Esophagus muscularis mucosa (tissue), 4 donors: Measurements from ENCODE around the gene GNPTAB. TPM values are rescaled to one million over a fixed set of nuclear protein-coding genes. Genes with fewer than 3 reads are reported as not detected.

Experiments
- DNase-seq: peaks from one replicate; pipeline ENCODE4 v3.0.0-alpha.2; 2017; ENCODE audit errors: extremely low spot score
- H3K27ac ChIP-seq, 4 donors: fragments of 200-600 bp; sonication (generic); replicated peaks in 1 of 4; 1 replicate in 3 of 4; 2 replicates in 1 of 4; pipeline ENCODE4 v1.5.1; 2016 to 2019; ENCODE audit warnings: mild to moderate bottlenecking in 1 of 4
- H3K27me3 ChIP-seq, 4 donors: fragments of 200-600 bp; sonication (generic); one replicate each; pipeline versions ENCODE4 v1.5.1 to v1.6.0; 2016 to 2019
- H3K36me3 ChIP-seq, 4 donors: fragments of 200-600 bp; sonication (generic); one replicate each; pipeline ENCODE4 v1.5.1; 2016 to 2019
- H3K4me1 ChIP-seq, 4 donors: fragments of 200-600 bp; sonication (generic); one replicate each; pipeline ENCODE4 v1.5.1; 2016 to 2019
- H3K4me3 ChIP-seq, 4 donors: fragments of 200-600 bp; sonication (generic); 1 replicate in 2 of 4; 2 replicates in 2 of 4; pipeline ENCODE4 v1.5.1; 2016 to 2019; ENCODE audit warnings: mild to moderate bottlenecking in 4 of 4, moderate library complexity in 1 of 4
- H3K9me3 ChIP-seq, 4 donors: fragments of 200-600 bp; sonication (generic); 1 replicate in 3 of 4; 2 replicates in 1 of 4; pipeline ENCODE4 v1.5.1; 2016 to 2019
- CTCF ChIP-seq, 3 experiments: fragments of 200-600 bp in 2 of 3; fragments of 450-650 bp in 1 of 3; sonication (generic) in 2 of 3; IDR thresholded peaks; one replicate each; pipeline ENCODE4 v1.5.1; 2017 to 2019; ENCODE audit warnings: antibody characterized with exemption in 3 of 3, mild to moderate bottlenecking in 2 of 3, moderate library complexity in 1 of 3
- EP300 ChIP-seq: sonication (generic); formaldehyde crosslinking; IDR thresholded peaks from one replicate; pipeline ENCODE4 v1.6.1; 2017; ENCODE audit warnings: antibody characterized with exemption
- POLR2A ChIP-seq: fragments of 450-650 bp; IDR thresholded peaks from one replicate; pipeline ENCODE4 v1.6.1; 2017; ENCODE audit warnings: antibody characterized with exemption, moderate library complexity, mild to moderate bottlenecking, low read depth
- POLR2AphosphoS5 ChIP-seq, 2 donors: sonication (generic); formaldehyde crosslinking; IDR thresholded peaks; one replicate each; pipeline ENCODE4 v1.6.1; 2017; ENCODE audit warnings: antibody characterized with exemption in 2 of 2
- WGBS: methylation state at CpG from one replicate; pipeline ENCODE4 v1.1.5; 2018; 5-methylcytosine and 5-hydroxymethylcytosine counted together
- intact Hi-C: fragments of 100-400 bp; cut with DNase I; formaldehyde crosslinking; loops from one replicate; pipeline ENCODE4 v1.15.1; 2023
- total RNA-seq, 4 donors: library from RNA; depleted of rRNA; stranded (reverse); fragments of >200 nt; gene quantifications; one replicate each; pipeline versions ENCODE4 v1.1.0 to v1.2.1, GENCODE V29; 2016

GNPTAB gene
- total RNA-seq, 4 donors from 2014 or later: 30.5 to 37.0 (median 32.1) TPM

DNA sequence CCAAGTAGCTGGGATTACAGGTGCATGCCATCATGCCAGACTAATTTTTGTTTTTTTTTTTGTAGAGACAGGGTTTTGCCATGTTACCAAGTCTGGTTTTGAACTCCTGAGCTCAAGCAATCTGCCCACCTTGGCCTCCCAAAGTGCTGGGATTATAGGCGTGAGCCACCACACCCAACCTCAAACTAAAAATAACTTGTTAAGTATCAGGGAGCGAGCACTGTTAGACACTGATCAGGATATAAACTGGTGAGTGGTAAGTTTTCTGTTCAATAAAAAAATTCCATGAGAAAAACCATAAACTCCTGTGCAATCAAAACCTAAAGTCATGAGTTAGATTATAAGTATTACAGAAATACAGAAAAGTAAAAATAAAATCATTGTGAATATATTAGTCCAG is 46.9 kb downstream of the GNPTAB start:
- Histone ChIP-seq H3K27me3 (no peaks in the 10 kb centered on the region), H3K4me3 (no peak overlapping the region), H3K36me3 (peaks cover 0 to 70% (median 27%) of the 10 kb centered on the region in 4 donors), H3K4me1 (no peaks in the 10 kb centered on the region), H3K9me3 (no peaks in the 10 kb centered on the region), H3K27ac (no peak overlapping the region)
- intact Hi-C loops: no loop called here
- DNase-seq: no peak
- WGBS: 95% methylated on average over 2 of the region's 2 CpGs
- TF ChIP-seq POLR2AphosphoS5 (IDR thresholded peaks at IDR 0.05) (no peak), POLR2A (no peak), CTCF (IDR thresholded peaks at IDR 0.05) (no peak), EP300 (no peak)

- 69% methylated on average over 2 of the region's 2 CpGs for WGBS
These were observed 47.6 kb downstream of the GNPTAB start for GRCh38 chr12:101783150-101783549.

DNA sequence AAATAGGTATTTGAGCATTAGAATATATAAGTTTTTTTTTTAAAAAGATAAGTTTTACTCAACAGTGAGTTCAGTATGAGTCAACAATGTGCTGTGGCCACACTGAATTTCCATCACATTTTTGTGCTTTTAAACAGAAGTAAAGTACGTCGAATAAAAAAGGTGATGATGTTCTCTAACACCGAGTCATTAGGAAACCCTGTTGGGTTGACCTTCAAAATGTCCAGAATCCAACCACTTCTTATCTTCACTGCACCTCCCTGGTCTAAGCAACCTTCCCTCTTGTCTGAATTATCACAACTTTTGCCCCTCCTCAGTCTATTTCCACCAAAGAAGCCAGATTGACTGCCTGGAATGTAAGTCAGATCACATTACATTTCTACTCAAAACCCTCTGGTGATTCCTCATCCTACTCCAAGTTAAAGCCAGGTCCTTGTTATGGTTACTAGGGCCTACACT is 48.5 kb downstream of the GNPTAB start:
- Histone ChIP-seq H3K27ac (no peak overlapping the region), H3K4me3 (no peak overlapping the region), H3K4me1 (peaks cover 0 to 13% (median 8%) of the 10 kb centered on the region in 4 donors), H3K27me3 (no peaks in the 10 kb centered on the region), H3K36me3 (peaks cover 0 to 62% (median 28%) of the 10 kb centered on the region in 4 donors), H3K9me3 (no peaks in the 10 kb centered on the region)
- TF ChIP-seq POLR2AphosphoS5 (IDR thresholded peaks at IDR 0.05) (no peak), POLR2A (no peak), EP300 (no peak), CTCF (IDR thresholded peaks at IDR 0.05) (no peak)
- no peak for DNase-seq
- WGBS: 90% methylated on average over 3 of the region's 3 CpGs
- intact Hi-C loops: no loop called here

More at GRCh38 chr12:101783150-101783549, 47.6 kb downstream of the GNPTAB start:
- Histone ChIP-seq H3K9me3 (no peaks in the 10 kb centered on the region), H3K4me1 (peaks cover 0 to 4% (median 1%) of the 10 kb centered on the region in 4 donors), H3K4me3 (no peak overlapping the region), H3K27me3 (no peaks in the 10 kb centered on the region), H3K27ac (no peak overlapping the region), H3K36me3 (peaks cover 0 to 63% (median 26%) of the 10 kb centered on the region in 4 donors)
- DNase-seq: no peak
- TF ChIP-seq POLR2AphosphoS5 (IDR thresholded peaks at IDR 0.05) (no peak), CTCF (IDR thresholded peaks at IDR 0.05) (no peak)
- intact Hi-C loops: no loop called here

GRCh38 chr12:101781834-101782233 is 48.9 kb downstream of the GNPTAB start:
- 88% methylated on average over 3 of the region's 3 CpGs for WGBS
- no peak overlapping the region for H3K27ac ChIP-seq
- peaks cover 0 to 16% (median 10%) of the 10 kb centered on the region in 4 donors for H3K4me1 ChIP-seq
- peaks cover 0 to 65% (median 31%) of the 10 kb centered on the region in 4 donors for H3K36me3 ChIP-seq
- no peaks in the 10 kb centered on the region for H3K9me3 ChIP-seq
- TF ChIP-seq POLR2A: no peak
- TF ChIP-seq EP300: no peak
- TF ChIP-seq CTCF (IDR thresholded peaks at IDR 0.05): no peak
- no peak for TF ChIP-seq POLR2AphosphoS5 (IDR thresholded peaks at IDR 0.05)
- no peak for DNase-seq
- intact Hi-C loops: no loop called here
- H3K4me3 ChIP-seq: no peak overlapping the region
- no peaks in the 10 kb centered on the region for H3K27me3 ChIP-seq

GRCh38 chr12:101780599-101780998 is 50.2 kb downstream of the GNPTAB start:
- Histone ChIP-seq H3K27ac (no peak overlapping the region), H3K27me3 (no peaks in the 10 kb centered on the region), H3K36me3 (peaks cover 0 to 65% (median 33%) of the 10 kb centered on the region in 4 donors), H3K4me3 (no peak overlapping the region), H3K9me3 (no peaks in the 10 kb centered on the region), H3K4me1 (peaks cover 0 to 16% (median 11%) of the 10 kb centered on the region in 4 donors)
- WGBS: 79% methylated on average over 2 of the region's 2 CpGs
- intact Hi-C loops: no loop called here
- TF ChIP-seq POLR2A: no peak
- no peak for TF ChIP-seq EP300
- no peak for DNase-seq
